Endodermal cell (in vitro differentiated cells): ENCODE measurements around the gene HMMR. TPM values are rescaled to one million over a fixed set of nuclear protein-coding genes. Genes with fewer than 3 reads are reported as not detected.
A peak's percentile ranks its signal among the peaks of the same experiment; 100 is the strongest.

ENCODE experiments used
- DNase-seq: peaks from one replicate; pipeline ENCODE4 v3.0.0-alpha.2; 2017
- H3K27ac ChIP-seq: 2 replicates; pipeline ENCODE4 v1.5.1; 2013; ENCODE audit warnings: mild to moderate bottlenecking, low read depth, low read length, moderate library complexity
- H3K27me3 ChIP-seq: 2 replicates; pipeline ENCODE4 v1.6.1; 2013; ENCODE audit warnings: mild to moderate bottlenecking, low read length, moderate library complexity; ENCODE audit not compliant: insufficient read depth, control insufficient read depth, poor library complexity, severe bottlenecking
- H3K36me3 ChIP-seq: 2 replicates; pipeline ENCODE4 v1.7.0; 2013; ENCODE audit warnings: mild to moderate bottlenecking, low read length, moderate library complexity; ENCODE audit not compliant: control insufficient read depth, insufficient read depth
- H3K4me1 ChIP-seq: one replicate; pipeline ENCODE4 v1.7.0; 2013; ENCODE audit warnings: low read length; ENCODE audit not compliant: control insufficient read depth, insufficient read depth
- H3K4me3 ChIP-seq: 2 replicates; pipeline ENCODE4 v1.5.1; 2013; ENCODE audit warnings: mild to moderate bottlenecking, low read length, moderate library complexity
- H3K9ac ChIP-seq: 2 replicates; pipeline ENCODE4 v1.6.1; 2013; ENCODE audit warnings: mild to moderate bottlenecking, low read length, moderate library complexity; ENCODE audit not compliant: poor library complexity, severe bottlenecking; ENCODE audit errors: extremely low read depth
- H3K9me3 ChIP-seq: 2 replicates; pipeline ENCODE4 v1.6.1; 2013; ENCODE audit warnings: mild to moderate bottlenecking, low read length, moderate library complexity; ENCODE audit not compliant: control insufficient read depth
- H3K27ac Mint-ChIP-seq: 2 replicates; pipeline ENCODE4 v1.8.0; 2020; ENCODE audit warnings: mixed read lengths
- H3K27me3 Mint-ChIP-seq: 2 replicates; pipeline ENCODE4 v1.8.0; 2021; ENCODE audit warnings: mild to moderate bottlenecking, mixed read lengths; ENCODE audit not compliant: insufficient read depth
- H3K36me3 Mint-ChIP-seq: 2 replicates; pipeline ENCODE4 v1.8.0; 2020; ENCODE audit warnings: low read depth, mixed read lengths
- H3K4me1 Mint-ChIP-seq: 2 replicates; pipeline ENCODE4 v1.8.0; 2020; ENCODE audit warnings: mixed read lengths
- H3K4me3 Mint-ChIP-seq: 2 replicates; pipeline ENCODE4 v1.8.0; 2020; ENCODE audit warnings: mild to moderate bottlenecking, moderate library complexity, mixed read lengths
- H3K9me3 Mint-ChIP-seq: 2 replicates; pipeline ENCODE4 v1.8.0; 2020; ENCODE audit warnings: mild to moderate bottlenecking, mixed read lengths
- CTCF ChIP-seq: fragments of 200-600 bp; sonication (generic); conservative IDR thresholded peaks from 2 replicates; pipeline ENCODE4 v1.5.0; 2021; ENCODE audit warnings: antibody characterized with exemption, mild to moderate bottlenecking
- WGBS, 2 experiments: methylation state at CpG; one replicate each; pipeline versions ENCODE4 v1.1.5 to v1.1.7; 2013; ENCODE audit warnings: missing lambda C conversion rate in 2 of 2, mixed read lengths in 1 of 2; ENCODE audit not compliant: insufficient coverage in 1 of 2, insufficient read length in 1 of 2; 5-methylcytosine and 5-hydroxymethylcytosine counted together
- total RNA-seq, 2 donors: library from RNA; stranded (reverse); fragmentation: NEBNext Ultra II Directional in 1 of 2; extraction: Animal tissue kit (Norgen Biotek cat#: 25700) in 1 of 2; gene quantifications; 2 replicates in 1 of 2; 3 replicates in 1 of 2; pipeline ENCODE4 v1.2.1, GENCODE V29; 2021

Gene HMMR
- total RNA-seq, 2 donors from 2014 or later = 36.9 to 63.7 TPM

GRCh38 chr5:163467682-163468081 is 7.2 kb downstream of the HMMR start:
- DNase-seq = no peak
- H3K27ac ChIP-seq = no peak overlapping the region
- WGBS, 2 experiments = 88% methylated on average over 4 of the region's 4 CpGs; no CpG with 5 or more reads in 1 of the 2 experiments
- Mint-ChIP-seq H3K4me3 (no peak overlapping the region), H3K27me3 (no peaks in the 10 kb centered on the region), H3K27ac (no peak overlapping the region), H3K36me3 (peaks cover 37% of the 10 kb centered on the region), H3K9me3 (no peaks in the 10 kb centered on the region), H3K4me1 (peaks cover 15% of the 10 kb centered on the region)
- H3K27me3 ChIP-seq = no peaks in the 10 kb centered on the region
- peak overlapping the region; percentile 1 for H3K4me3 ChIP-seq
- peaks cover 65% of the 10 kb centered on the region for H3K36me3 ChIP-seq
- no peak overlapping the region for H3K9ac ChIP-seq
- no peak for TF ChIP-seq CTCF
- peaks cover 3% of the 10 kb centered on the region for H3K4me1 ChIP-seq
- H3K9me3 ChIP-seq = no peaks in the 10 kb centered on the region

- peak; percentile 60 for TF ChIP-seq CTCF
- DNase-seq = no peak
- WGBS, 2 experiments = 89 to 94% methylated on average over 3 of the region's 3 CpGs
- no peak overlapping the region for H3K27ac ChIP-seq
- Mint-ChIP-seq H3K9me3 (no peaks in the 10 kb centered on the region), H3K27ac (no peak overlapping the region), H3K4me1 (no peaks in the 10 kb centered on the region), H3K4me3 (no peak overlapping the region), H3K36me3 (peaks cover 64% of the 10 kb centered on the region), H3K27me3 (no peaks in the 10 kb centered on the region)
- no peak overlapping the region for H3K4me3 ChIP-seq
- H3K4me1 ChIP-seq = no peaks in the 10 kb centered on the region
- no peaks in the 10 kb centered on the region for H3K9me3 ChIP-seq
- H3K36me3 ChIP-seq = peaks cover 90% of the 10 kb centered on the region
- no peaks in the 10 kb centered on the region for H3K27me3 ChIP-seq
- H3K9ac ChIP-seq = no peak overlapping the region
Observed at GRCh38 chr5:163473635-163474243, 13.3 kb downstream of the HMMR start.

GRCh38 chr5:163475411-163475810 is 15.0 kb downstream of the HMMR start:
- no peak for DNase-seq
- no peaks in the 10 kb centered on the region for H3K27me3 Mint-ChIP-seq
- Histone ChIP-seq H3K9ac (no peak overlapping the region), H3K27me3 (no peaks in the 10 kb centered on the region), H3K4me3 (no peak overlapping the region), H3K36me3 (peaks cover 86% of the 10 kb centered on the region), H3K4me1 (no peaks in the 10 kb centered on the region), H3K27ac (no peak overlapping the region), H3K9me3 (no peaks in the 10 kb centered on the region)
- H3K27ac Mint-ChIP-seq = no peak overlapping the region
- peaks cover 60% of the 10 kb centered on the region for H3K36me3 Mint-ChIP-seq
- H3K4me1 Mint-ChIP-seq = no peaks in the 10 kb centered on the region
- 97% methylated on average over 1 of the region's 2 CpGs; no CpG with 5 or more reads in 1 of the 2 experiments for WGBS, 2 experiments
- TF ChIP-seq CTCF = no peak
- H3K9me3 Mint-ChIP-seq = no peaks in the 10 kb centered on the region
- H3K4me3 Mint-ChIP-seq = no peak overlapping the region
